Adipose tissue (tissue), 3 donors: ENCODE measurements around the gene CAMK2A. TPM values are rescaled to one million over a fixed set of nuclear protein-coding genes. Genes with fewer than 3 reads are reported as not detected.

ENCODE experiments used
- H3K27ac ChIP-seq: one replicate; pipeline ENCODE4 v1.5.1; 2013; ENCODE audit warnings: low read depth, low read length
- WGBS, 3 donors: extraction: QIAGEN DNeasy Blood & Tissue Kit; methylation state at CpG; one replicate each; pipeline ENCODE4 v1.1.7; 2013; 5-methylcytosine and 5-hydroxymethylcytosine counted together
- polyA plus RNA-seq, 3 donors: library from polyadenylated mRNA; stranded (reverse); fragments of 200-250 nt; gene quantifications; one replicate each; pipeline ENCODE4 v1.2.3, GENCODE V29; 2013
- donor health status: healthy with polysubstance abuse.
- donor health status: Bipolar disorder and iron deficiency.
- donor health status: healthy.

Gene CAMK2A
- polyA plus RNA-seq, 3 donors = 0.06 to 0.07 TPM; not detected in 1

GRCh38 chr5:150173161-150173560 lies 116.4 kb downstream of the CAMK2A start:
- no peak overlapping the region for H3K27ac ChIP-seq
- 86 to 88% (median 87%) methylated on average over 3 of the region's 3 CpGs for WGBS, 3 donors

- WGBS, 3 donors = 88 to 96% (median 94%) methylated on average over 4 of the region's 4 CpGs
- H3K27ac ChIP-seq = no peak overlapping the region
Observed at GRCh38 chr5:150172556-150172955, 117.0 kb downstream of the CAMK2A start.

- 45 to 83% (median 81%) methylated on average over 1 of the region's 1 CpG for WGBS, 3 donors
- H3K27ac ChIP-seq = no peak overlapping the region
Observed at GRCh38 chr5:150172145-150172544, 117.4 kb downstream of the CAMK2A start.

Other genes with a start within 250 kb of the CAMK2A start
- 10 to 100 TPM in 2 of 3 donors, 1 to 10 TPM in 1; 2.9 to 17.0 (median 13.7) TPM for gene CSF1R, start 203.2 kb downstream of the CAMK2A start, polyA plus RNA-seq
- 100 to 1,000 TPM in 1 of 3 donors, 10 to 100 TPM in 2; 13.7 to 102 (median 70.7) TPM for gene PDGFRB, start 133.9 kb downstream of the CAMK2A start, polyA plus RNA-seq
- under 1 TPM in 2 of 3 donors, not detected in 1; 0.12 to 0.34 TPM for gene CDX1, start 123.0 kb downstream of the CAMK2A start, polyA plus RNA-seq
- gene SLC6A7, start 99.7 kb downstream of the CAMK2A start, polyA plus RNA-seq = not detected
- 1 to 10 TPM in 1 of 3 donors, under 1 TPM in 2; 0.10 to 1.1 (median 0.98) TPM for gene ARSI, start 13.1 kb upstream of the CAMK2A start, polyA plus RNA-seq
- gene TCOF1, start 67.9 kb upstream of the CAMK2A start, polyA plus RNA-seq = 10 to 100 TPM in 2 of 3 donors, 1 to 10 TPM in 1; 8.9 to 14.2 (median 13.6) TPM
- 100 to 1,000 TPM; 118 to 518 (median 210) TPM for gene CD74, start 123.1 kb upstream of the CAMK2A start, polyA plus RNA-seq
- 1,000 to 10,000 TPM; 3,447 to 4,480 (median 4,248) TPM for gene RPS14, start 160.0 kb upstream of the CAMK2A start, polyA plus RNA-seq
- gene NDST1, start 218.4 kb upstream of the CAMK2A start, polyA plus RNA-seq = 10 to 100 TPM; 19.0 to 45.4 (median 35.5) TPM